K562 (cell line): ENCODE results near the gene ZSCAN21. TPM values are rescaled to one million over a fixed set of nuclear protein-coding genes. Genes with fewer than 3 reads are reported as not detected.

ENCODE experiments used
- ARNT ChIP-seq, 2 experiments: fragments of 450-650 bp; IDR thresholded peaks; 2 replicates each; pipeline ENCODE4 v1.6.1; 2016; ENCODE audit warnings: mild to moderate bottlenecking in 1 of 2
- BRD9 ChIP-seq: fragments of 450-650 bp; IDR thresholded peaks from 2 replicates; pipeline ENCODE4 v1.6.1; 2018; ENCODE audit warnings: low read depth; ENCODE audit not compliant: partially characterized antibody
- CBFA2T3 ChIP-seq: fragments of 450-650 bp; IDR thresholded peaks from 2 replicates; pipeline ENCODE4 v1.6.1; 2017
- CTBP1 ChIP-seq: fragments of 450-650 bp; IDR thresholded peaks from 2 replicates; pipeline ENCODE4 v1.6.1; 2016; ENCODE audit warnings: borderline replicate concordance
- EHMT2 ChIP-seq: fragments of 450-650 bp; IDR thresholded peaks from 2 replicates; pipeline ENCODE4 v1.6.1; 2018; ENCODE audit warnings: antibody characterized with exemption
- ELF4 ChIP-seq: fragments of 450-650 bp; formaldehyde crosslinking; IDR thresholded peaks from 2 replicates; pipeline ENCODE4 v1.4.0; 2022; ENCODE audit warnings: missing genetic modification characterization
- GATAD2A ChIP-seq: fragments of 450-650 bp; IDR thresholded peaks from 2 replicates; pipeline ENCODE4 v1.6.1; 2017
- KLF1 ChIP-seq: fragments of 450-650 bp; IDR thresholded peaks from 2 replicates; pipeline ENCODE4 v1.6.1; 2016; ENCODE audit warnings: missing genetic modification characterization, missing compliant biosample characterization
- MAFK ChIP-seq: IDR thresholded peaks from 2 replicates; pipeline ENCODE4 v1.6.1; 2011; ENCODE audit warnings: low read length, improper control_type of control experiment
- MCM2 ChIP-seq: fragments of 450-650 bp; IDR thresholded peaks from 2 replicates; pipeline ENCODE4 v1.6.1; 2017; ENCODE audit warnings: low read depth, mild to moderate bottlenecking
- NCOA1 ChIP-seq: fragments of 450-650 bp; IDR thresholded peaks from 2 replicates; pipeline ENCODE4 v1.6.1; 2016; ENCODE audit warnings: low read depth
- NR2C1 ChIP-seq, 2 experiments: fragments of 450-650 bp; IDR thresholded peaks; 2 replicates each; pipeline ENCODE4 v1.6.1; 2017; ENCODE audit warnings: mild to moderate bottlenecking in 2 of 2, antibody characterized with exemption in 1 of 2, inconsistent platforms in 1 of 2, missing compliant biosample characterization in 1 of 2, missing genetic modification characterization in 1 of 2
- NR2C2 ChIP-seq, 2 experiments: fragments of 200-800 bp in 1 of 2; sonication (Bioruptor generic) in 1 of 2; sonication (generic) in 1 of 2; formaldehyde crosslinking in 1 of 2; IDR thresholded peaks; 2 replicates each; pipeline versions ENCODE4 v1.6.1 to v1.8.0; 2016 to 2022; ENCODE audit warnings: mild to moderate bottlenecking in 1 of 2, missing compliant biosample characterization in 1 of 2, missing genetic modification characterization in 1 of 2, missing genetic modification reagents in 1 of 2
- RAD51 ChIP-seq: fragments of 450-650 bp; IDR thresholded peaks from 2 replicates; pipeline ENCODE4 v1.7.1; 2016; ENCODE audit warnings: low read depth, mild to moderate bottlenecking, borderline replicate concordance
- TAL1 ChIP-seq: fragments of 450-650 bp; IDR thresholded peaks from 2 replicates; pipeline ENCODE4 v1.6.1; 2016; ENCODE audit warnings: mild to moderate bottlenecking
- ZBTB1 ChIP-seq: sonication (generic); formaldehyde crosslinking; IDR thresholded peaks from 2 replicates; pipeline ENCODE4 v1.8.1; 2023; ENCODE audit warnings: missing genetic modification reagents, low read depth, mild to moderate bottlenecking, borderline replicate concordance
- ZNF165 ChIP-seq: fragments of 250-450 bp; sonication (Bioruptor Pico); IDR thresholded peaks from 2 replicates; pipeline ENCODE4 v1.4.0; 2020; ENCODE audit warnings: borderline replicate concordance
- ZNF274 ChIP-seq: IDR thresholded peaks from 2 replicates; pipeline ENCODE4 v1.6.1; 2011; ENCODE audit warnings: low read depth, mild to moderate bottlenecking, low read length, moderate library complexity, borderline replicate concordance
- ZNF586 ChIP-seq: fragments of 450-650 bp; formaldehyde crosslinking; conservative IDR thresholded peaks from 2 replicates; pipeline ENCODE4 v1.4.0; 2020; ENCODE audit warnings: mild to moderate bottlenecking, moderate library complexity
- ZNF644 ChIP-seq: fragments of 200-800 bp; sonication (Bioruptor generic); IDR thresholded peaks from 2 replicates; pipeline ENCODE4 v1.6.1; 2016; ENCODE audit warnings: low read depth, missing genetic modification characterization, missing compliant biosample characterization
- polyA plus RNA-seq, 8 experiments: library from polyadenylated mRNA; depleted of rRNA in 4 of 8; stranded (reverse) in 5 of 8; unstranded in 3 of 8; fragments of >200 nt; fragmentation: Nextera tagmentation in 2 of 8; fragmentation: Illumina TruSeq in 1 of 8; extraction: Ambion mirVana in 2 of 8; extraction: Trizol in 1 of 8; gene quantifications; 2 replicates each; pipeline versions ENCODE4 v1.2.1 to v1.2.3, GENCODE V29; 2011 to 2014; ENCODE audit warnings: inconsistent platforms in 1 of 8, missing spikeins in 1 of 8
- total RNA-seq, 7 experiments: library from RNA; depleted of rRNA in 6 of 7; stranded (reverse); fragments of >200 nt in 6 of 7; fragmentation: Illumina TruSeq in 2 of 7; extraction: Trizol in 2 of 7; gene quantifications; 2 replicates each; pipeline versions ENCODE4 v1.2.1 to v1.2.3, GENCODE V29; 2011 to 2021; ENCODE audit warnings: low replicate concordance in 1 of 7
- TF ChIP-seq, protein P1 (sequence below): sonication (generic); formaldehyde crosslinking; IDR thresholded peaks from 2 replicates; pipeline ENCODE4 v1.8.0; 2022; ENCODE audit warnings: mild to moderate bottlenecking, missing genetic modification reagents
- TF ChIP-seq, protein P2 (sequence below): fragments of 450-650 bp; formaldehyde crosslinking; IDR thresholded peaks from 2 replicates; pipeline ENCODE4 v1.4.0; 2020; ENCODE audit warnings: mild to moderate bottlenecking, mixed read lengths
- TF ChIP-seq, protein P3 (sequence below): fragments of 450-650 bp; IDR thresholded peaks from 2 replicates; pipeline ENCODE4 v1.6.1; 2016; ENCODE audit warnings: borderline replicate concordance
- TF ChIP-seq, protein P4 (sequence below): fragments of 450-650 bp; formaldehyde crosslinking; IDR thresholded peaks from 2 replicates; pipeline ENCODE4 v1.4.0; 2020; ENCODE audit warnings: mild to moderate bottlenecking, moderate library complexity

ZSCAN21 gene
- total and polyA plus RNA-seq, 9 of the 15 experiments (the other 6 are each of a cell fraction or from before 2014, with no cell fraction given) = 5.9 to 15.5 (median 13.2) TPM

DNA sequence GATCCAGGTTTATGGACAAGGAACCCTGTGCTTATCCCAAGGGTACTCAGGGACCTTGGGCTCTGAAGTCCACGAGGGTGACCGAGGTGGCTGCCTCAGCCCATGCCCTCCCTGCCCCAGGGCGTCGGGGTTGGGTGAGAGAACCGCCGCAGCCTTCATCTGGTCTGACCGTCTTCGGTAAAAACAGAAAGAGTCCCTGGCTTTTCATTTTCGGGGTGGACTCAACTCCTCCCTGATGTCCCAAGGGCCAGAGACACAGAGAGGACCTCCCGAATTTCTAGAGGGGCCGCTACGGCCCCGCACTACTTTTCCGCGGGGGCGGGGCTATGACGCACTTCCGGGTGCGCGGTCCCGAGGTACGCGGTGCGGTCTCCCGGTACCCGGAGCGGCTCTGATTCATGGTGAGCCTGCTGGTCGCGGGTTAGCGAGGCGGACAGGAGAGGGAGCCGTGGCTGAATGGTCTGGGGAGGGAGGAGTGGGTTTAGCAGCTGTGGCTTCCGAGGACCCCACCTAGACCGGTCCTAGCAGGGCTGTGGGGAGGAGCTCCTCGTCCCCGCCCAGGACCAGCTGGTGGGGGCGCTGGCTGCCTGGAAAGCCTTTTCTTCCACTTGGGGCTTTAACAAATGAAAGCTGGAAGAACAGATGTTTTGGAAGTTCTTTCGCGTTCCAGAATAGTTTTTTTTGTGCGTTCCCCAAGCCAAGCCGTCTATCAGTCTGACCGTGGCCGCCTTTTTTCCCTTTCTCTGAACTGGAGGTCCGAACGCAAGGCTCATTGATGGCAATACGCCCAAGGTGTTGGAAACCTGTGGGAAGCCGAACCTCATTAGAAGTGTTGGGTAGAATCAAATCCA is at the start of gene ZSCAN21 (continued):
- no peak for TF ChIP-seq ELF4
- TF ChIP-seq MAFK = peak; percentile 3; the same call in 1 of the 2 replicates
- TF ChIP-seq RAD51 = no peak; the same call in 1 of the 2 replicates
- no peak for TF ChIP-seq ARNT (IDR thresholded peaks at IDR 0.05)
- TF ChIP-seq NCOA1 = 0 out of 2 replicates have a peak, but pooled peaks have one; percentile 36
- TF ChIP-seq, protein P1, sequence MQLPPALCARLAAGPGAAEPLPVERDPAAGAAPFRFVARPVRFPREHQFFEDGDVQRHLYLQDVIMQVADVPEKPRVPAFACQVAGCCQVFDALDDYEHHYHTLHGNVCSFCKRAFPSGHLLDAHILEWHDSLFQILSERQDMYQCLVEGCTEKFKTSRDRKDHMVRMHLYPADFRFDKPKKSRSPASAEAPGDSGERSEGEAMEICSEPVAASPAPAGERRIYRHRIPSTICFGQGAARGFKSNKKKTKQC = peak; percentile 68
- TF ChIP-seq ZNF274 = no peak
- TF ChIP-seq, protein P2, sequence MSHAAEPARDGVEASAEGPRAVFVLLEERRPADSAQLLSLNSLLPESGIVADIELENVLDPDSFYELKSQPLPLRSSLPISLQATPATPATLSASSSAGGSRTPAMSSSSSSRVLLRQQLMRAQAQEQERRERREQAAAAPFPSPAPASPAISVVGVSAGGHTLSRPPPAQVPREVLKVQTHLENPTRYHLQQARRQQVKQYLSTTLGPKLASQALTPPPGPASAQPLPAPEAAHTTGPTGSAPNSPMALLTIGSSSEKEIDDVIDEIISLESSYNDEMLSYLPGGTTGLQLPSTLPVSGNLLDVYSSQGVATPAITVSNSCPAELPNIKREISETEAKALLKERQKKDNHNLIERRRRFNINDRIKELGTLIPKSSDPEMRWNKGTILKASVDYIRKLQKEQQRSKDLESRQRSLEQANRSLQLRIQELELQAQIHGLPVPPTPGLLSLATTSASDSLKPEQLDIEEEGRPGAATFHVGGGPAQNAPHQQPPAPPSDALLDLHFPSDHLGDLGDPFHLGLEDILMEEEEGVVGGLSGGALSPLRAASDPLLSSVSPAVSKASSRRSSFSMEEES = no peak
- TF ChIP-seq, protein P3, sequence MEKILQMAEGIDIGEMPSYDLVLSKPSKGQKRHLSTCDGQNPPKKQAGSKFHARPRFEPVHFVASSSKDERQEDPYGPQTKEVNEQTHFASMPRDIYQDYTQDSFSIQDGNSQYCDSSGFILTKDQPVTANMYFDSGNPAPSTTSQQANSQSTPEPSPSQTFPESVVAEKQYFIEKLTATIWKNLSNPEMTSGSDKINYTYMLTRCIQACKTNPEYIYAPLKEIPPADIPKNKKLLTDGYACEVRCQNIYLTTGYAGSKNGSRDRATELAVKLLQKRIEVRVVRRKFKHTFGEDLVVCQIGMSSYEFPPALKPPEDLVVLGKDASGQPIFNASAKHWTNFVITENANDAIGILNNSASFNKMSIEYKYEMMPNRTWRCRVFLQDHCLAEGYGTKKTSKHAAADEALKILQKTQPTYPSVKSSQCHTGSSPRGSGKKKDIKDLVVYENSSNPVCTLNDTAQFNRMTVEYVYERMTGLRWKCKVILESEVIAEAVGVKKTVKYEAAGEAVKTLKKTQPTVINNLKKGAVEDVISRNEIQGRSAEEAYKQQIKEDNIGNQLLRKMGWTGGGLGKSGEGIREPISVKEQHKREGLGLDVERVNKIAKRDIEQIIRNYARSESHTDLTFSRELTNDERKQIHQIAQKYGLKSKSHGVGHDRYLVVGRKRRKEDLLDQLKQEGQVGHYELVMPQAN = peak; percentile 98
- TF ChIP-seq KLF1 = peak; percentile 27; the same call in 1 of the 2 replicates
- no peak for TF ChIP-seq ZNF165 (CRISPR knock-in tag)
- no peak for TF ChIP-seq TAL1
- peak; percentile 73 for TF ChIP-seq NR2C1 (IDR thresholded peaks at IDR 0.05)
- TF ChIP-seq NR2C1 (tag; IDR thresholded peaks at IDR 0.05) = peak; percentile 57
- peak; percentile 63; the same call in 1 of the 2 replicates for TF ChIP-seq CTBP1
- TF ChIP-seq, protein P4, sequence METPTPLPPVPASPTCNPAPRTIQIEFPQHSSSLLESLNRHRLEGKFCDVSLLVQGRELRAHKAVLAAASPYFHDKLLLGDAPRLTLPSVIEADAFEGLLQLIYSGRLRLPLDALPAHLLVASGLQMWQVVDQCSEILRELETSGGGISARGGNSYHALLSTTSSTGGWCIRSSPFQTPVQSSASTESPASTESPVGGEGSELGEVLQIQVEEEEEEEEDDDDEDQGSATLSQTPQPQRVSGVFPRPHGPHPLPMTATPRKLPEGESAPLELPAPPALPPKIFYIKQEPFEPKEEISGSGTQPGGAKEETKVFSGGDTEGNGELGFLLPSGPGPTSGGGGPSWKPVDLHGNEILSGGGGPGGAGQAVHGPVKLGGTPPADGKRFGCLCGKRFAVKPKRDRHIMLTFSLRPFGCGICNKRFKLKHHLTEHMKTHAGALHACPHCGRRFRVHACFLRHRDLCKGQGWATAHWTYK (CRISPR knock-in tag) = 0 out of 2 replicates have a peak, but pooled peaks have one; percentile 18
- TF ChIP-seq ZNF644 (tag) = no peak
- no peak for TF ChIP-seq GATAD2A
- no peak for TF ChIP-seq CBFA2T3
- TF ChIP-seq BRD9 = peak; percentile 44
- TF ChIP-seq MCM2 = no peak
- TF ChIP-seq NR2C2 (CRISPR knock-in tag; IDR thresholded peaks at IDR 0.05) = no peak
- peak; percentile 67 for TF ChIP-seq NR2C2 (tag; IDR thresholded peaks at IDR 0.05)
- peak; percentile 62; the same call in 1 of the 2 replicates for TF ChIP-seq EHMT2
- TF ChIP-seq ZNF586 (CRISPR knock-in tag) = no peak
- peak; percentile 93 for TF ChIP-seq ZBTB1 (CRISPR knock-in tag)
